Ectodermal cell (in vitro differentiated cells): ENCODE measurements around the gene ADCY1.

Source experiments
- H3K27ac ChIP-seq: 2 replicates; pipeline ENCODE4 v1.7.0; 2013; ENCODE audit warnings: mild to moderate bottlenecking, low read depth, low read length; ENCODE audit not compliant: insufficient read depth, poor library complexity, severe bottlenecking
- H3K27me3 ChIP-seq: 2 replicates; pipeline ENCODE4 v1.7.0; 2013; ENCODE audit warnings: mild to moderate bottlenecking, low read length; ENCODE audit not compliant: insufficient read depth, control insufficient read depth, poor library complexity, severe bottlenecking
- H3K36me3 ChIP-seq: one replicate; pipeline ENCODE4 v1.7.0; 2013; ENCODE audit warnings: low read length; ENCODE audit not compliant: control insufficient read depth, insufficient read depth
- H3K4me1 ChIP-seq: one replicate; pipeline ENCODE4 v1.7.0; 2013; ENCODE audit warnings: low read length; ENCODE audit not compliant: control insufficient read depth, insufficient read depth
- H3K4me3 ChIP-seq: 2 replicates; pipeline ENCODE4 v1.7.0; 2013; ENCODE audit warnings: low read depth, low read length, control low read depth; ENCODE audit not compliant: insufficient read depth
- H3K9me3 ChIP-seq: 2 replicates; pipeline ENCODE4 v1.7.0; 2013; ENCODE audit warnings: mild to moderate bottlenecking, low read length, moderate library complexity; ENCODE audit not compliant: control insufficient read depth
- WGBS, 2 experiments: methylation state at CpG; one replicate each; pipeline ENCODE4 v1.1.7; 2013; ENCODE audit warnings: missing lambda C conversion rate in 2 of 2; 5-methylcytosine and 5-hydroxymethylcytosine counted together

ADCY1 gene

GRCh38 chr7:45683556-45684148, 109.5 kb downstream of the ADCY1 start:
- H3K4me1 ChIP-seq: no peaks in the 10 kb centered on the region
- H3K27ac ChIP-seq: no peak overlapping the region
- WGBS, 2 experiments: 96% methylated on average over 13 of the region's 13 CpGs
- no peaks in the 10 kb centered on the region for H3K9me3 ChIP-seq
- H3K4me3 ChIP-seq: no peak overlapping the region
- H3K36me3 ChIP-seq: no peaks in the 10 kb centered on the region
- H3K27me3 ChIP-seq: no peaks in the 10 kb centered on the region

- no peaks in the 10 kb centered on the region for H3K9me3 ChIP-seq
- no peak overlapping the region for H3K4me3 ChIP-seq
- no peaks in the 10 kb centered on the region for H3K27me3 ChIP-seq
- no peak overlapping the region for H3K27ac ChIP-seq
- no peaks in the 10 kb centered on the region for H3K36me3 ChIP-seq
- 89% methylated on average over 7 to 8 of the region's 8 CpGs for WGBS, 2 experiments
- no peaks in the 10 kb centered on the region for H3K4me1 ChIP-seq
Observed at GRCh38 chr7:45684910-45685618, 110.9 kb downstream of the ADCY1 start.

DNA sequence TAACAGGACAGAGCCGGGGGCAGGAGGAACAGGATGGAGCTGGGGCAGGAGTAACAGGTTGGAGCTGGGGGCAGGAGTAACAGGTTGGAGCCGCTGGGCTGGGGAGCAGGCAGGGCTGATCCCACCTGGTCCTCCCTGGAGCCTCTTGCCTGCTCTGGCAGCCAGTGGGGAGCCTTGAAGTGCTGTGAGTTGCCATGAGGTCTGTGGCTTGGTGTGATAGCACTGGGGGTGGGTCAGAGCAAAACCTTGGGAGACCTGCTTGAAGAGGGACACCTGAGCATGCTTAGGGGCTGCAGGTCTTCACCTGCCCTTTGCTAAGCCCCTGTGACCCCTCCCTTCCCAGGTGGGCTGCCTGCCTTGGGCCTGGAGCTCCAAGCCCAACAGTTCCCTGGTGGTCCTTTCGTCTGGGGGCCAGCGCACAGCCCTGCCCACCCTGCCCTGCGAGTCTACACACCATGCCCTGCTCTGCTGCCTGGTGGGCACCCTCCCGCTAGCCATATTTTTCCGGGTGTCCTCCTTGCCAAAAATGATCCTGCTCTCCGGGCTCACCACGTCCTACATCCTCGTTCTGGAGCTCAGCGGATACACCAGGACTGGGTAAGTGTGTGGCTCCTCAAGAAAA, 111.6 kb downstream of the ADCY1 start:
- Histone ChIP-seq H3K9me3 (no peaks in the 10 kb centered on the region), H3K27me3 (no peaks in the 10 kb centered on the region), H3K4me1 (no peaks in the 10 kb centered on the region), H3K27ac (no peak overlapping the region), H3K4me3 (no peak overlapping the region), H3K36me3 (no peaks in the 10 kb centered on the region)
- 94 to 95% methylated on average over 11 of the region's 11 CpGs for whole genome bisulfite sequencing, 2 experiments

DNA sequence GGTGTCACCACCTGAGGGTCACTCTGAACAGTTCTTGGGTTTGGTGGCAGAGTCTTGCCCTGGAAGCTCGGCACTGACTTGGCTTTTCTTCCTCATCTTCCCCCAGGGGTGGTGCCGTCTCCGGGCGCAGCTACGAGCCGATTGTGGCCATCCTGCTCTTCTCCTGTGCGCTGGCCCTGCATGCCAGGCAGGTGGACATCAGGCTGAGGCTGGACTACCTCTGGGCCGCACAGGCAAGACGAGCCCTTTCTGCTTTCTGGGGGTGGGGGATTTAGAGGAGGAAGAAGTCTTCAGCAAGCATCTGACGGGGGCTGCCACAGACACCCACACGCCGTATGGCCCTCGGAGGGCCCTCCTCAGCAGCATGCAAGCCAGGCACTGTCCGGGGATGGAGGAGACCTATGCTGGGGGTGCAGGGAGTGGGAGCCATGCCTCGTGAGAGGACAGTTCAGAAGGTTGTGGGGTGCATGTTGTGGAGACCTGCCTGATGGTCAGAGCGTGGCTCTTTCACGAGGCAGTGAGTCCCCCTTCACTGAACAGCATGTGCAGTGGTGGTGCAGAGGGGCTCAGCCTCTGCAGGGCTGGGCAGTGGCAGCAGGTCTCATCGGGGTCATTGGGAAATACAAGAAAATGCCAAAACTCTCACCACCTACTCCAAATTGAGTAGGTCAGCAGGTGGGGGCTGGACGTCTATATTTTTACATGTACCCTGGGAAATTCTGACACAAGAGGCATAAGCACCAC, 112.4 kb downstream of the ADCY1 start:
- no peaks in the 10 kb centered on the region for H3K27me3 ChIP-seq
- no peak overlapping the region for H3K4me3 ChIP-seq
- 91 to 95% methylated on average over 19 of the region's 19 CpGs for WGBS, 2 experiments
- H3K9me3 ChIP-seq: no peaks in the 10 kb centered on the region
- H3K27ac ChIP-seq: no peak overlapping the region
- no peaks in the 10 kb centered on the region for H3K4me1 ChIP-seq
- H3K36me3 ChIP-seq: no peaks in the 10 kb centered on the region

GRCh38 chr7:45687185-45687560, 113.0 kb downstream of the ADCY1 start:
- 93 to 95% methylated on average over 3 of the region's 3 CpGs for WGBS, 2 experiments
- no peaks in the 10 kb centered on the region for H3K27me3 ChIP-seq

DNA sequence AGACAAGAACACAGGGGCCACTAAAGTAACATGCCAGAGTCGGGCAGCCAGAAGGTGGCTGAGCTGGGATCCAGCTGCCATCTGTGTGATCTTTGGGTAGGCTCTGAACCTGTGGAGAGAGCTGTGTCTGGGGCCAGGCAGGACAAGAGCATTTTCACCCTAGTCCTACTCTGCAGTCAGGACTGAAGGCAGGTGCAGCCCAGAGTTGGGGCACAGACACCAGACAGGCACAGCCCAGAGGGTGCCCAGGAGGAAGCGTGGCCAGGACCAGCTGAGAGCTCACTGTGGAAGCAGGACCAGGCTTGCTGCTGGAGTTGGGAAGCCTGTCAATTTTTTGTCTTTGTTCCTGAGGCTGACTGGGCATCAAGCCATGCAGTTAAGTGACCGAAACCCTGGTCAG, 113.6 kb downstream of the ADCY1 start:
- Histone ChIP-seq H3K36me3 (no peaks in the 10 kb centered on the region), H3K4me3 (no peak overlapping the region), H3K27me3 (no peaks in the 10 kb centered on the region), H3K27ac (no peak overlapping the region), H3K4me1 (no peaks in the 10 kb centered on the region), H3K9me3 (no peaks in the 10 kb centered on the region)
- WGBS, 2 experiments: 95 to 96% methylated on average over 3 of the region's 3 CpGs

More at GRCh38 chr7:45687185-45687560, 113.0 kb downstream of the ADCY1 start:
- Histone ChIP-seq H3K27ac (no peak overlapping the region), H3K4me3 (no peak overlapping the region), H3K36me3 (no peaks in the 10 kb centered on the region), H3K9me3 (no peaks in the 10 kb centered on the region), H3K4me1 (no peaks in the 10 kb centered on the region)

DNA sequence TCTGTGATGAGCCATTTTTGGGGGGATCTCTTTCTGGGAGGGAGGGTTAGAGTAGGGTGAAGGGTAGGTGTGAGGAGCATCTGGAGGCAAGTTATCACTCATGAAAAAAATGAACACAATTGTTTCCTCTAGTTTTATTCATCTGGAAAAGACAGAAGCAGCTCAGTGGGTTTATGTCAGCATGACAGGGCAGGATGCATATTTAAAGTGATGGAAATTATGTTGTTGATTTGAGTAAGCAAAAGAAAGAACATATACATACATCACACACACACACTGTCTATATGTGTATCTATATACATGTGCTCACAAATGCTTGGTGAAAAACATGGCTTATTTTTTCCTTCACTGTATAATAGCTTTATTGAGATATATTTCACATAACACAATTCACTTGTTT, 114.2 kb downstream of the ADCY1 start:
- Histone ChIP-seq H3K9me3 (no peaks in the 10 kb centered on the region), H3K27me3 (no peaks in the 10 kb centered on the region), H3K4me1 (no peaks in the 10 kb centered on the region), H3K36me3 (no peaks in the 10 kb centered on the region), H3K27ac (no peak overlapping the region), H3K4me3 (no peak overlapping the region)

GRCh38 chr7:45689011-45689796, 115.0 kb downstream of the ADCY1 start:
- WGBS, 2 experiments: 90 to 91% methylated on average over 10 of the region's 10 CpGs
- H3K4me3 ChIP-seq: no peak overlapping the region
- no peaks in the 10 kb centered on the region for H3K9me3 ChIP-seq
- H3K27me3 ChIP-seq: no peaks in the 10 kb centered on the region
- no peaks in the 10 kb centered on the region for H3K36me3 ChIP-seq
- no peak overlapping the region for H3K27ac ChIP-seq
- no peaks in the 10 kb centered on the region for H3K4me1 ChIP-seq

- WGBS, 2 experiments: 93 to 94% methylated on average over 15 of the region's 15 CpGs
- Histone ChIP-seq H3K9me3 (no peaks in the 10 kb centered on the region), H3K4me3 (no peak overlapping the region), H3K36me3 (no peaks in the 10 kb centered on the region), H3K4me1 (no peaks in the 10 kb centered on the region), H3K27ac (no peak overlapping the region), H3K27me3 (no peaks in the 10 kb centered on the region)
Observed at GRCh38 chr7:45689797-45690761, 115.9 kb downstream of the ADCY1 start.
